Stimulated activated CD8-positive, alpha-beta memory T cell treated with anti-CD3 and anti-CD28 coated beads, Interleukin-15, amount 100 ng/mL, for 4 hours (primary cell): ENCODE results near the gene SDC4.

Experiments
- DNase-seq, 2 donors: peaks; one replicate each; pipeline ENCODE4 v3.0.0-alpha.2; 2020; ENCODE audit warnings: low read depth in 2 of 2

SDC4 gene, protein sequence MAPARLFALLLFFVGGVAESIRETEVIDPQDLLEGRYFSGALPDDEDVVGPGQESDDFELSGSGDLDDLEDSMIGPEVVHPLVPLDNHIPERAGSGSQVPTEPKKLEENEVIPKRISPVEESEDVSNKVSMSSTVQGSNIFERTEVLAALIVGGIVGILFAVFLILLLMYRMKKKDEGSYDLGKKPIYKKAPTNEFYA

GRCh38 chr20:45347936-45348778, at the start of gene SDC4:
SDC4 (minus strand) TSS chr20:45348424; CDS start chr20:45348384, 40 bp downstream.
- DNase-seq = peak; percentile 46 to 47

DNA sequence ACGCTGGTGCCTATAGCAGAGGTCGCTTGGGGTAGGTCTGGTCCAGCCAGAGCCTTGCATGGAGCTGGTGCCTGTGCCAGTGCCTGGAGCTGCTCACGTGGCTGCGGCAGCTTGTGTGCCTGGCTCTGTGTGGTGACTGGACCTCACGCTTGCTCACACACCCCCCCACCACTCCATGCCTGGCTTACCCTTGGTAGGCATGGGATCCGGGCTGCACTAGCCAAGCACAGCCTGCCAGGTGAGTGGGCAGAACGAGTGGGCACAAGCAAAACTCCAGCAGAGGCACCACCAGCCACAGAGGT, 46.8 kb upstream of the SDC4 start:
- no peak for DNase-seq

DNA sequence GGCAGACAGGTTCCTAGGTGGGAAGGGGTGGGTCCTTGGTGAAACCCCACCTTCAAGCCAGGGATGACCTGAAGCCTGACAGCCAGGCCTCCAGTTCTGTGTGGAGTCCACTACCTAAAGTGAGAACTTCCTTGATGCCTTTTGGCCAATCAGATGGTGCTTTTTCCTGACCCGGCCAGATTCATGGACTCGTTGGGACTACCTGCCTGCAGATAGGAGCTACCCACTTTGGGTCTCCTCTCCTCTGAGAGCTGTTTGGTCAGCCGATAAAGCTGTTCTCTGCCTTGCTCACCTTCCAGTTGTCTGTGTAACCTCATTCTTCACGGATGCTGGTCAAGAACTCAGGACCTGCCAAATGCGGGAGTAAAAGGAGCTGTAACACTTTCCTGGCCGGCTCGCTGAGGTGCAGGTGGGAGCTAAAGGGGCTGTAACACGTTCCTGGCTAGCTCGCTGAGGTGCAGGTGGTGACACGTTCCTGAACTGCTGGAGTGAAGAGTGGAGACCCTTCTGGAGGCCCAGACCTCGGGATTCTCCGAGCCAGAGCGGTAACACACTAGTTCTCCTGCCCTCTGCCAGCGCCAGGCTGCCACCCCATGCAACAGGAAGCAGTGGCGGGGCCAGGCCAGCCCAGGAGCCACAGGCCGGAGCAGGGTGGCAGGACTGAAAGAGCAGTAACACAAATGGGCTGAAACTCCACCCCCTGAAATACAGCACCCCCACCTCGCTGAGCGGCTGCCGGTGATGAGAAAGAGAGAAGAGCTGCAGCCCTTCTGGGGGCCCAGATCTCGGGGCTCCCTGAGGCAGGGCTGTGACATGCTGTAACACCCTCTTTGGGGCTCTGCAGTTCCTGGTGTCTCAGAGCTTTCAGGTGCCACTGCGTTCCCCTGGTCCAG, 46.2 kb upstream of the SDC4 start:
- DNase-seq = no peak

DNA sequence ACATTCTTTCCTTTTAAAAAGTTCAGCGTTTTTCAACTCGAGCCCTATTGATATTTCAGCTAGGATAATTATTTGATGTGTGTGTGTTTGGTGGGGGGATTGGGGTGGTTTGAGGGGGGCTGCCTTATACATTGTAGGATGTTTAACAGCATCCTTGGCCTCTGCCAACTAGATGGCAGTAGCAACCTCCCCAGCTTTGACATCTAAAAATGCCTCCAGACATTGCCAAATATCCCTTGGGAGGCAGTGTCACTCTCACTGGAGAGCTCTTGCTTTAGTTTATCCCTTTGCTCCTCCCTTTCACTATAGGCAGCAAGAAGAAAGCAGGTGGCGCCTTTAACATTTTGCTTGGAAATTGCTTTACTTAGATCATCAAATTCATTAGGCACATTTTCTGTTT, 44.5 kb upstream of the SDC4 start:
- no peak for DNase-seq

GRCh38 chr20:45391559-45391958, 43.3 kb upstream of the SDC4 start:
- DNase-seq = no peak

DNA sequence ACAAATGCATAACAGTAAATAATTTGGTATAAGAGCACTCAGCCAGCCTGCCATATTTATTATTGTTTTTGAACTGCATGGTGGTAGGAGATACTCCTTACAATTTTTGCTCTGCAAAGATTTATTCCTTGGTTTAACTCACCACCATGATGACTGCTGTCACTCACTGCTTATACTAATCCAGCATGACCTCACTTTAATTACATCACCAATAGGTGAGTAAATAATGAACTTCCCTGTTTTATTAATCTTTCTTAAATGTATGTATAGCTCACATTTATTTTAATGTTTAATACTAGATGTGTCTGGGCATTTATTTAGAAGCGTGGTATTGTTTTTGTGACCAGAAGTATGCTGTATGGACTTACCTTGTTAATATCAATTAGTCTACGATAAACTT, 42.7 kb upstream of the SDC4 start:
- no peak for DNase-seq

DNA sequence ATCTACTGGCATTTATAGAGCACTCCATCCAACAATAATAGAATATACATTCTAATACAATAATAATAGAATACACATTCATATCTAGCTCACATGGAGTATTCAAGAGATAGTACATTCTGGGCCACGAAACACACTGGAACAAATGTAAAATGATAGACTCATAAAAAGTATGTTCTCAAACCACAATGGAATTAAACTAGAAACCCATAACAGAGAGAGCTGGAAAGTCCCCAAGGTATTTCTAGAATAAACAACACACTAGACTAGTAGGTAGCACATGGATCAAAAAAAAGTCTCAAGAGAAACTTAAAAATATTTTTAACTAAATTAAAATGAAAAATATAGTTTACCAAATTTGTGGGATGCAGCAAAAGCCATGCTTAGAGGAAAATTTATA, 39.0 kb upstream of the SDC4 start:
- DNase-seq = no peak

DNA sequence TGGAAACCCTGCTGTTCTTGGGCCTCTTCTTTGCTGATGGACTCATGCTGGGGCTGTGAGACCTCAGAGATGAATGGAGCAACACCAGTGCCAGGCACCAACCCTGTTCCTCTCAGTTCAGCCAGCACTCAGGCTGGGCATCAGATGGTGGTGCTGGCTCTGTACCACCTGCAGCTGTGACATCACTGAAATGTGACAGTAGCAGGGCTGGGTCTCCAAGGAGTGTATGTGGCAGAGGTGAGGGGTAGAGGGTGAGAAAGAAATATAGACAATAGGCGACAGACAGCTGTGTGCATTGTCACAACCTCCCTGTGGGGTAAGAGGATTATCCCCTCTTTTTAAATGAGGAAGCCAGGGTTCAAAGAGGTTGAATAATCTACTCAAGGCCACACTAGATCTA, 30.0 kb upstream of the SDC4 start, which contains the start of gene TP53TG5:
Gene TP53TG5 (minus strand): TSS at position 135 of the 400 bp plus-strand sequence. CDS start 89 bp downstream, at position 46.
- no peak for DNase-seq

GRCh38 chr20:45377269-45377668, 29.0 kb upstream of the SDC4 start:
- no peak for DNase-seq

GRCh38 chr20:45374966-45375365, 26.7 kb upstream of the SDC4 start:
- DNase-seq = no peak

- no peak for DNase-seq
These were observed 25.9 kb upstream of the SDC4 start for GRCh38 chr20:45374101-45374467.

DNA sequence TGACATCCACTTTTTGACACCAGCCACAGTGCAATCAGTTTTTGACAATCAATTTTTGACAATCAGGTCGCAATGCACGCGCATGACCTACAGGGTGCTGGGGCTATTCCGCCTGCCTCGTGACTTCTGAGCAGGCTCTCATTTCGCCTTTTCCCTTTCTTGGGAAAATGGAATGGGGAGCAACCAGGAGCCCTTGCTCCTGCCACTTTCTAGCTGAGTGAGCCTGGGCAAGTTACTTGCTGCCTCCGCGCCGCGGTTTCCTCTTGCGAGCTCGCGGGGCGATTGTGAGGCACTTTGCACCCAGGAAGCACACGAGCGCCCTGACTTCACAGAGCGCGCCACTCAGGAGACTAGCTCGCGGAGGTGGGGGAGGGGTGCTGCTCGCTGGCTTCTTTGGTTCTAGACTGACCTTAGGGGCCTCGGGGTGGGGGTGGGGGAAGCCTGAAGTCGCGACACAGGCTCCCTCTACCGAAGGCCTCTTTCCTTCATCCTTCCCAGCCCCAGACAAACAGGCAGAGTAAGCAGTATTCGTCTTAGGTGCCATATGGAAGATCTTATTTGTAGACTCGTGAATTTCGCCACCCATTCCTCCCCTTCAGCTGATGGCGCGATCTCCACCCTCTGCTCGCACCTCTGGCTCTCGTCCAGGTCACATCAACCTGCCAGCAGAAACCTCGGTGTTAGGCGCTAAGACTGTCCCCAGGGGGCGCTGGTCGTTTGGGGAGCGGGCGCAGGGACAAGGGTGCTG, 25.3 kb upstream of the SDC4 start:
- peak; percentile 69 to 76 for DNase-seq

DNA sequence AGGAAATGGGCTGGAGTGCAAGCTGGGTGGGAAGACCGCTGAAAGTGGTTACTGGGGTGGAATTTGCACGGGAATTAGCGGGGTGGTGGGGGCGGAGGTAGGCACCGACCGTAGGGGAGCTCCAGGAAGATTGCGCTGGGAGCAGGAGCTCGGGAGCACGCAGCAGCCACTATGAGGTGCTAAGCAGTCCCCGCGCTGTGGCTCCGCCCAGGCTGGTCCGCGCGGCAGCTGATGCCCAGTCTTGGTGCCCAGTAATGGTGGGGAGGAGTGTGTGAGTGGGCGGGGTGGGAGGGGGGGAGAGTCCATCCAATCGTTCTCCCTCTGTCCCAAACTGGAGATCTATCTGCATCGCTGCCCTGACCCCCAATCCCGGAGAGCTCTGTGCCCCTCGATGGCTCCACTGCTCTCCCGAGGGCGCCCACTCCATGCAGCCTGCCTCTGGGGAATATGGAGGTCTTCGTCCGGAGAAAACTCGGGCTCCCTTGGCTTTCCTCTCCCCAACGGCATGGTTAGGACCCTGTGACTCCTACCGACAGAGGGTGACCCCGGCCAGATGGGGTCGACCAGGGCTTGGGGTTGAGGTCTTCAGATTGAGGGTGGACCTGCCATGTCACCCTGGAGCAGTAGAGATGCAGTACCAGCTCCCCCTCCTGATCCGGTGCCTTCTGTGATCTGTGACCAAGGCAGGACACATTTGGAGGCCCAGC, 24.6 kb upstream of the SDC4 start:
- no peak for DNase-seq

DNA sequence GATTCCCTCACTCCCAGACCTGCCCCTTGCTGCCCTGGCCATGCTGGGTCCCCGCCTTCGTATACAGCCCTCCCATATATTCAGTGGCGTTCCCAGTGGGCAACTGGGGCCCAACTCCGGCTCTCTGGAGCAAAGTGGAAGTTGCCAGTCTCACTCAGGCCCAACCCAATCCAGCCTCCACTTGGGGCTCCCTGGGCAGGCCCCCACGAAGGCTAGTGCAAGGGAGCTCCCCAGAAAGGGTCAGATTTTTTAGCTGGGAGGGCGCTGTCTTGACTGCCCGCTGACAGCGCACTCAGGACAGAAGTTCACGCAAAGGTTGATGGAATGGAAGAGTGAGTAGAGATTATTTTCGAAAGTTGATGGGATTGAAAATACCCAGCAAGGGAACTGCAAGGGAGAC, 24.0 kb upstream of the SDC4 start:
- no peak for DNase-seq

DNA sequence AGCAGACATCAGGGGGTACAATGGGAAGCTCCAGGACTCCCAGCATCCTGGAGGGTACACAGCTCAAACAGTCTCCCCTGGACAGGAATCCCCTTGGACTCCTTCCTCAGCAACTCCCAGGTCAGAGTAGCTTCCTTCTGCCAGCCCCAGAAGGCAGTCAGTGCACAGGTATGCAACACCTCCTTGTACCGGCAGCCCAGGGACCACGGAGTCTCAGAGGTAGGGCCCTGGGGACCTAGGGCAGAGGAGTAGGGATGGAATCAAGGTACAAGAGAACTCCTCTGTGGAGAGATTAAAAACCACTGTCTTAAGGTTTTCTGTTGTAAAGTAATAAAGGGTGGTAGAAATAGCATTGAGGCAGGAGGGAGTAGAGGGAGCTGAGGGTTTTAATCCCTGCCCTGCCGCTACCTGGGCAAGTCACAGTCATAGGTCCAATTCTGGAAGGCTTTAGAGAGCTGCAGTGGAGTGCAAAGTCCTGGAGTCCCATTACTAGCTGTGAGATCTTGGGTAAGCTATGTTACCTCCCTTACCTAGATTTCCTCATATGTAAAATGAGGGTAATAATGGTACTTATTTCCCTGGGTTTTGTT, 22.4 kb upstream of the SDC4 start:
- no peak for DNase-seq

DNA sequence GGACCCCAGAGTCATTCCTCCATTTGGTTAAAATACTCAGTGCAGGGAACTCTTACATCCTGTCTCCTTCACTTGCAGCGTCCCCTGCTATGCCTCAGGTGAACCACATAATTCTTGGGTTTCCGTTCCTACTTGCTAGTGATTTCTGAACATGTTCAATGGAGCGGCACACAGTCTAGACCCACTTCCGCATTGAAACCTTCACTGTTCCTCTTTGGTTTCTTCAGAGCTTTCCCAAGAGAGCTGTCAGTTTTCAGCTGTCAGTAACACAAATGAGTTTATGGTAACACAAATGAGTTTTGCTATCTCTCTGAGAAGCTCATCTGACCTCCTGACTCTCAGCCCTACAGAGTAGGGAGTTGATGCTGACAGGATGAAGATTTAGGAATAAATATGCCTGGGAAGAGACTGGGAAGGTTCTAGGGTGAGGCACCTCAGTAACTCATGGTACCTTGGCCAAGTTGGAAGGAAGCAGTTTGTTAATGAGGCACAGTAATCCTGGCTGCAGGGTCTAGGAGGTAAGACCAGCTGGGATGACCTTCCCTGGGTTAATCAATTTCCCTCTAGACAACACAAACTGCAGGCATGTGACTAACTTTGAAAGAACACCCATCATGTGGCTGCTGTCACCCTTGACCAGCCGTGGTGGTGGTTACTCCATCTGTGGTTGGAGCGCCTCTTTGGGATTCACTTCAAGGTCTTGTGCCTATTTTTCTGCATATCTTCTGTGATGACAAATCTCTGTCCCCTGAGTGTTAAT, 20.2 kb upstream of the SDC4 start:
- no peak for DNase-seq

- DNase-seq = no peak
These were observed 18.9 kb upstream of the SDC4 start for GRCh38 chr20:45367126-45367525.

DNA sequence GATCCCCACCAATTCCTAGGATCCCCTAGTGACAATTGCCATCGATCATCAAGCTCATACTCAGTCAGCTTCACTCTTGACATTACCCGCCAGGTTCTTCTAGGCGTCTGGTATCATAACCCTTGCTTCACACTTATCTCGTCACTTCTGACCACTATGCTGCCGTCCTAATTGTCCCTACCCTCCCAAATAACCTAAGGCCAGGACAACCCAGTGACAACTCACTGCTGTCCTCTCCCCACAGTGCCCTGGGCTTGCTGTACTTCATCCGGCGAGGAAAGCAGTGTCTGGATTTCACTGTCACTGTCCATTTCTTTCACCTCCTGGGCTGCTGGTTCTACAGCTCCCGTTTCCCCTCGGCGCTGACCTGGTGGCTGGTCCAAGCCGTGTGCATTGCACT, 18.4 kb upstream of the SDC4 start:
- DNase-seq = no peak

- DNase-seq = no peak
These were observed 18.0 kb upstream of the SDC4 start for GRCh38 chr20:45366192-45366591.

- DNase-seq = no peak
These were observed 17.3 kb upstream of the SDC4 start for GRCh38 chr20:45365444-45365970.
